Measurements from ENCODE around the gene SMAD3.

SMAD3 gene

DNA sequence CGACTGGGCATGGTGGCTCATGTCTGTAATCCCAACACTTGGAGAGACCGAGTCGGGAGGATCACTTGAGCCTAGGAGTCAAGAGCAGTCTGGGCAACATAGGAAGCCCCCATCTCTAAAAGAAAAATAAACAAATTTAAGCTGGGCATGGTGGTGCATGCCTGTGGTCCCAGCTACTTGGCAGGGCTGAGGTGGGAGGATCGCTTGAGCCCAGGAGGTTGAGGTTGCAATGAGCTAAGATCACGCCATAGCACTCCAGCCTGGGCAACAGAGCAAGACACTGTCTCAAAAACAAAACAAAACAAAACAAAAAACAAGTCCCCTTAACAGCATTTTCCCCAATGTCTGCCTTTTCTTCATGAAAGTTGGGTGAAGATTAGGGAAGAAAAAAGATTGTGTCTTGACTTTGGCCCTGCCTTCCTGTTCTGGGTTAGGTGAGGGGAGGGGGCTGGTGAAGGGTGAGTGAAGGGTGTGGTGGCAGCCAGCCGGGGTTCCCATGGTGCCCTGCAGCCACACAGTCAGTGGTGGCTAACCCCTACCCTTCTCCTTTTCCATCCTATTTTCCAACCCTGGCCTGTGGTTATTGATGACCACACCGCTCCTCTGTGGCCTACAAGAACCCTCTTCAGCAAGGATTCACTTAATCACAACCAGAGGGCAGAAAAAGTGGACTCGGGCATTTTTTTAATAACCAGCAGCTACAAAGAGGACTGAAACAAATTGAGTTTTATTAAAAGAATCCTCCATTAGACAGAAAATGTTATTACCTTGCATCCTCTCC, 28.4 kb upstream of the SMAD3 start:
- no peak for DNase-seq

GRCh38 chr15:67037694-67038093, 27.7 kb upstream of the SMAD3 start:
- DNase-seq = no peak

GRCh38 chr15:67038736-67039135, 26.7 kb upstream of the SMAD3 start:
- no peak for DNase-seq

DNA sequence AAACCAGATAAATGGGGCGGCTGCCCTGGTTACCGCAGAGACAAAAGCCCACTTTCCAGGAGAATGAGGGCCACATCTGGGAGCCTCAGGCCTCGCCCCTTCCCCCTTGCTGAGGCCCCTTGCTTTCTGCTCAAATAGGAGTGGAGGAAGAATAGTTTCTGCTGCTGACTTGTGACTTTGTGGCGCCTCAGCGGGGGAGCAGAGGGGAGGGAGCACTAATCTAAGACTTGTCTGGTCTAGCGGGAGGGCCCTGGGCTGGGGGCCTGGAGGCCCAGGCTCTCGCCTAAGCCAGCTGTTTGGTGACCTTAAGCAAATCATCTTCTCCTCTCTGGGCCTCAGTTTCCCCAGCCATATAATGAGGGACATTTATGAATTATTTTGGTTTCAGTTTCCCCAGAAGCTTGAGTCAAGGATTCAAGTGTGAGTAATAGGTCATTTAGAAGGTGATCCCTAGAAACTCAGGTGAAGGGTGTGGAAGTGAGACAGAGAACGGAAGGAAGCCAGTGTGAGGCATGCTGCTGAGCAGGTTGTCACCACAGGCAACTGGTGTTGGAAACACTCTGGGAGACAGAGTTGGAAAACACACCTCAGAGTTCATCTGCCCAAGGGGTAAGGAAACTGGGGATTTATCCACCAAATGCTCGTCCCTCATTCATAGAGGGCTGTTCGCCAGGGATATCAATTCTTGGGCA, 25.9 kb upstream of the SMAD3 start:
- DNase-seq = no peak

GRCh38 chr15:67040277-67040676, 25.1 kb upstream of the SMAD3 start:
- no peak for DNase-seq

GRCh38 chr15:67042551-67043142, 22.8 kb upstream of the SMAD3 start:
- DNase-seq = no peak

DNA sequence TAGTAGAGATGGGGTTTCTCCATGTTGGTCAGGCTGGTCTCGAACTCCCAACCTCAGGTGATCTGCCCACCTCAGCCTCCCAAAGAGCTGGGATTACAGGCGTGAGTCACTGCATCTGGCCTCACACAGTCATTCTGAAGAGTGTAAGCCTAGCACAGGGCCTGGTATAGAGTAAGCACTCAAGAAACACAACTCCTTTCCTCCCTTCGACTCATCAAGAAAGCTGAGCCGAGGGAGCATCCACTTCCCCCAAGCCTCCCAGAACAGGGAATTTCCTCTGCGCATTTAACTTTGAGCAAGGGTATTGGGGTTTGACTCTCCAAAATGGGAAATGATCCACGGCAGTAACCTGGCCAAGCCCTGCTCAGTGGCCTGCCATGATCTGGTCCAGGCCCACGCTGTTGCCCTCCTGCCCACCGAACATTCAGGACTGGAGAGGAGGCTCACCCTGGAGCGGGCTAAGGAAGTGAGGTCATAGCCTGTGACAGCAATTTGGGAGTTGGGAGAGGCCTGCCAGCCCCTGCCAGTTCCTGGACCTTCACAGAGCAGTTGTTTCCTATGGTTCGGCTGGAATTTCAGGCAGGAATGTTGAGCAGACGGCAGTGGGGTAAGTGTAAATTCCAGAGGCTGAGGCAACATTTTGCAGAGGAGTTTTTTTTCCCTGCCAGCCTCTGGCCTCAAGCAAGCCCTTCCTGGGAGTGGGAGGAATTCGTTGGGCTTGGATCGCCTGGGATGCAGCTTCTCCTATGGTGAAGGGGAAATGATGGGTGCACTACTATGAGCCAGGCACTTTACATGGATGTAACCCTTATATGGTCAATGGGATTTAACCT, 21.2 kb upstream of the SMAD3 start:
- DNase-seq = no peak

DNA sequence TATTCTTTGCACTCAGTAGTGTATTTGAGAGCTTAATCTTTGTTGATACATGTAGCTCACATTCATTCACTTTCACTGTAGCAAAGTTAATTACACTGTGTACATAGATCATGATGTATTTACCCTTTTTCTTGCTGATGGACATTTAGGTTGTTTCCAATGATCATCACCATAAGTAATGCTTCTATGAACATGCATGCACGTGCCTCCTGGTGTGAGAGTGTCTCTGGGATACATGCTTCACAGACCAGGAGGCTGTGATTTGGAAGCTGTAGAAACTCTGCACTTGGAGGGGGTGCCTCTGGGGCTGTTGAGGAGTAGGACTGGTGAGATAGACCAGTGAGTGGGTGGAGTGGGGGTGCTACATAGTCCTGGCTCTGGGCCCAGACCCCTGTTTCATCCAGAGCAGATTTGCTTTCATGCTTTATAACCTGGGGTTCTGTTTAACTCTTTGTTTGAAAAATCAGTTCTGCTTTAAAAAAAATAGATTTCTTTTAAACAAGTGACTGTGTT, 18.2 kb upstream of the SMAD3 start:
- no peak for DNase-seq

GRCh38 chr15:67048281-67049279, 16.8 kb upstream of the SMAD3 start:
- no peak for DNase-seq

DNA sequence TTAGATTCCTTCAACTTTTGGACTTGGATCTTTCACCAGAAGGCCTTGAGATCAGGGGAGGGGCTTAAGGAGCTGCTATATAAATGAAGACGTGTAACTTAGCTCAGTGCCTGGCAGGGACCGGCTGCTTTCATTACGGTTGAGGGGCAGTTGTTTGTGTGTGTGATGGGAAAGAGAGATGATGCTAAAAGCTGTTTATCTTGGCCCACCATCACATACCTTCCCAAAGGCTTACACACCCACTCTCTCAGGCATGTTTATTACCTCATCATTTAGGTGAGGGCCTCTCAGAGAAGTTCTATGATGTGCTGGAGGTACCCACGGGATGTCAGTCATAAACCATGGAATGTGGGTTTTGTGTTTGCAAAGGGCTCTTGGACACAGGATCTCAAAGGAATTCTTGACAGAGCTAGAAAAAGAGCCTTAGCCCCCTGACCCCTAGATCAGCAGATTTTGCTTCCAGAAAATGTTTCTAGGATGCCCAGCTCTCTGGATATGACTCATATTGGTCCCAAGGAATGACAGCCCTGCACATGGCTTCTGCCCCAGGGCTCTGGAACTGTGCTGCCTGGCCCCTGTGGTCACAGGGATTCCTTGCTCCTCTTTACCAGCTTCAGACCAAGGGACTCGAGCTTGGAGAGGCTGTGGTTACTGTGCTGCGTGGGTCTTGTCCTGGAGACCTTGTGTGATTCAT, 15.9 kb upstream of the SMAD3 start:
- no peak for DNase-seq

- no peak for DNase-seq
Measured at GRCh38 chr15:67050062-67050461, 15.3 kb upstream of the SMAD3 start.

GRCh38 chr15:67050522-67051087, 14.8 kb upstream of the SMAD3 start:
- peak; percentile 8 for DNase-seq

- peak; percentile 43 for DNase-seq
Measured at GRCh38 chr15:67051088-67052045, 14.0 kb upstream of the SMAD3 start.

GRCh38 chr15:67054676-67055075, 10.7 kb upstream of the SMAD3 start:
- DNase-seq = peak; percentile 43

GRCh38 chr15:67059127-67059553, 6.3 kb upstream of the SMAD3 start:
- DNase-seq = peak; percentile 45

- no peak for DNase-seq
Measured at GRCh38 chr15:67061811-67062368, 3.5 kb upstream of the SMAD3 start.

- DNase-seq = no peak
Measured at GRCh38 chr15:67062369-67062985, 2.9 kb upstream of the SMAD3 start.

All from activated effector memory CD4-positive, alpha-beta T cell treated with anti-CD3 and anti-CD28 coated beads, Interleukin-2, amount 50 U/mL, for 16 hours (primary cell).